H9 (cell line): ENCODE results near the gene CYP27A1. TPM values are rescaled to one million over a fixed set of nuclear protein-coding genes. Genes with fewer than 3 reads are reported as not detected.
A peak's percentile ranks its signal among the peaks of the same experiment; 100 is the strongest.

Experiments
- DNase-seq: peaks from one replicate; pipeline ENCODE4 v3.0.0-alpha.2; 2017
- H2AFZ ChIP-seq: one replicate; pipeline ENCODE4 v1.6.1; 2013; ENCODE audit warnings: mild to moderate bottlenecking, low read length, control low read depth, moderate library complexity
- H2AK5ac ChIP-seq: 2 replicates; pipeline ENCODE4 v1.6.1; 2013; ENCODE audit warnings: low read length, control low read depth, mixed read lengths; ENCODE audit not compliant: insufficient read length
- H2BK120ac ChIP-seq: one replicate; pipeline ENCODE4 v1.6.1; 2013; ENCODE audit warnings: low read depth, mild to moderate bottlenecking, low read length, control low read depth, inconsistent platforms; ENCODE audit not compliant: poor library complexity, severe bottlenecking
- H2BK12ac ChIP-seq: 2 replicates; pipeline ENCODE4 v1.6.1; 2013; ENCODE audit warnings: low read length, control low read depth, mixed read lengths, low read depth; ENCODE audit not compliant: insufficient read length
- H2BK15ac ChIP-seq: 2 replicates; pipeline ENCODE4 v1.6.1; 2013; ENCODE audit warnings: low read depth, low read length, control low read depth
- H2BK20ac ChIP-seq: one replicate; pipeline ENCODE4 v1.6.1; 2013; ENCODE audit warnings: low read depth, mild to moderate bottlenecking, low read length, control low read depth, inconsistent platforms; ENCODE audit not compliant: poor library complexity, severe bottlenecking
- H2BK5ac ChIP-seq: 2 replicates; pipeline ENCODE4 v1.6.1; 2013; ENCODE audit warnings: low read length, control low read depth, mixed read lengths; ENCODE audit not compliant: insufficient read length
- H3K14ac ChIP-seq: 2 replicates; pipeline ENCODE4 v1.6.1; 2013; ENCODE audit warnings: low read length, control low read depth; ENCODE audit not compliant: insufficient read depth
- H3K18ac ChIP-seq: 2 replicates; pipeline ENCODE4 v1.6.1; 2013; ENCODE audit warnings: low read depth, mild to moderate bottlenecking, mixed read lengths, low read length, control low read depth; ENCODE audit not compliant: insufficient read length
- H3K23ac ChIP-seq: 2 replicates; pipeline ENCODE4 v1.6.1; 2013; ENCODE audit warnings: low read length, control low read depth, mixed read lengths, low read depth; ENCODE audit not compliant: insufficient read length
- H3K23me2 ChIP-seq: 2 replicates; pipeline ENCODE4 v1.6.1; 2013; ENCODE audit warnings: low read depth, mild to moderate bottlenecking, mixed read lengths, low read length, control low read depth; ENCODE audit not compliant: insufficient read length, poor library complexity, severe bottlenecking
- H3K27ac ChIP-seq: 2 replicates; pipeline ENCODE4 v1.5.1; 2013; ENCODE audit warnings: low read length, control low read depth, mixed read lengths, low read depth; ENCODE audit not compliant: insufficient read length
- H3K27me3 ChIP-seq: 2 replicates; pipeline ENCODE4 v1.6.1; 2013; ENCODE audit warnings: low read length, control low read depth, inconsistent platforms; ENCODE audit not compliant: insufficient read depth
- H3K4ac ChIP-seq: 2 replicates; pipeline ENCODE4 v1.6.1; 2013; ENCODE audit warnings: low read depth, mild to moderate bottlenecking, control low read depth, inconsistent platforms, low read length, moderate library complexity
- H3K4me1 ChIP-seq: 2 replicates; pipeline ENCODE4 v1.6.1; 2013; ENCODE audit warnings: low read length, control low read depth, inconsistent platforms; ENCODE audit not compliant: insufficient read depth
- H3K4me2 ChIP-seq: 2 replicates; pipeline ENCODE4 v1.6.1; 2013; ENCODE audit warnings: low read length, control low read depth, mixed read lengths; ENCODE audit not compliant: insufficient read length, insufficient read depth
- H3K56ac ChIP-seq: 2 replicates; pipeline ENCODE4 v1.6.1; 2013; ENCODE audit warnings: low read depth, mild to moderate bottlenecking, mixed read lengths, low read length, control low read depth; ENCODE audit not compliant: insufficient read length
- H3K79me1 ChIP-seq: 2 replicates; pipeline ENCODE4 v1.6.1; 2013; ENCODE audit warnings: low read depth, mild to moderate bottlenecking, moderate library complexity, low read length, control low read depth, inconsistent platforms; ENCODE audit not compliant: insufficient read depth, poor library complexity, severe bottlenecking
- H3K79me2 ChIP-seq: 2 replicates; pipeline ENCODE4 v1.6.1; 2013; ENCODE audit warnings: low read length, control low read depth, inconsistent platforms; ENCODE audit not compliant: insufficient read depth
- H3K9ac ChIP-seq: 2 replicates; pipeline ENCODE4 v1.6.1; 2013; ENCODE audit warnings: low read length, control low read depth, mixed read lengths; ENCODE audit not compliant: insufficient read length; ENCODE audit errors: extremely low read depth
- H3K9me3 ChIP-seq: one replicate; pipeline ENCODE4 v1.6.1; 2013; ENCODE audit warnings: low read depth, low read length, inconsistent platforms; ENCODE audit not compliant: control insufficient read depth
- H3T11ph ChIP-seq: one replicate; pipeline ENCODE4 v1.6.1; 2013; ENCODE audit warnings: mild to moderate bottlenecking, low read length, control low read depth, inconsistent platforms
- H4K20me1 ChIP-seq: one replicate; pipeline ENCODE4 v1.6.1; 2013; ENCODE audit not compliant: control insufficient read depth, insufficient read length, insufficient read depth
- H4K5ac ChIP-seq: 2 replicates; pipeline ENCODE4 v1.6.1; 2013; ENCODE audit warnings: low read depth, mild to moderate bottlenecking, mixed read lengths, low read length, control low read depth; ENCODE audit not compliant: insufficient read length
- H4K8ac ChIP-seq: replicated peaks from 2 replicates; pipeline ENCODE4 v1.6.1; 2013; ENCODE audit warnings: low read length, control low read depth, mixed read lengths, low read depth; ENCODE audit not compliant: insufficient read length
- H4K91ac ChIP-seq: 2 replicates; pipeline ENCODE4 v1.6.1; 2013; ENCODE audit warnings: low read depth, mild to moderate bottlenecking, moderate library complexity, mixed read lengths, low read length, control low read depth; ENCODE audit not compliant: insufficient read length
- H3K27ac Mint-ChIP-seq, 3 experiments: 2 replicates in 2 of 3; 3 replicates in 1 of 3; pipeline ENCODE4 v1.8.0; 2020 to 2021; ENCODE audit warnings: mixed read lengths in 3 of 3, mild to moderate bottlenecking in 1 of 3, moderate library complexity in 1 of 3
- H3K27me3 Mint-ChIP-seq: 2 replicates; pipeline ENCODE4 v1.8.0; 2021; ENCODE audit warnings: low read depth, mild to moderate bottlenecking, moderate library complexity, mixed read lengths
- H3K36me3 Mint-ChIP-seq, 3 experiments: 2 replicates in 2 of 3; 3 replicates in 1 of 3; pipeline ENCODE4 v1.8.0; 2020 to 2021; ENCODE audit warnings: low read depth in 3 of 3, mixed read lengths in 3 of 3; ENCODE audit not compliant: insufficient read depth in 1 of 3
- H3K4me1 Mint-ChIP-seq, 2 experiments: 2 replicates each; pipeline ENCODE4 v1.8.0; 2020; ENCODE audit warnings: mixed read lengths in 2 of 2
- H3K4me3 Mint-ChIP-seq, 2 experiments: 2 replicates in 1 of 2; 3 replicates in 1 of 2; pipeline ENCODE4 v1.8.0; 2020 to 2021; ENCODE audit warnings: mild to moderate bottlenecking in 2 of 2, mixed read lengths in 2 of 2, moderate library complexity in 1 of 2
- H3K9me3 Mint-ChIP-seq, 2 experiments: 2 replicates in 1 of 2; 3 replicates in 1 of 2; pipeline ENCODE4 v1.8.0; 2020; ENCODE audit warnings: mild to moderate bottlenecking in 2 of 2, mixed read lengths in 2 of 2, moderate library complexity in 1 of 2
- CTCF ChIP-seq: fragments of 200-600 bp; sonication (generic); conservative IDR thresholded peaks from 3 replicates; pipeline ENCODE4 v1.8.0; 2021; ENCODE audit warnings: antibody characterized with exemption, mild to moderate bottlenecking
- WGBS: extraction: QIAGEN DNeasy Blood & Tissue Kit; methylation state at CpG from one replicate; pipeline ENCODE4 v1.1.7; 2013; ENCODE audit warnings: missing lambda C conversion rate, low lambda C conversion rate, mixed read lengths; ENCODE audit not compliant: insufficient read length; ENCODE audit errors: extremely low coverage; 5-methylcytosine and 5-hydroxymethylcytosine counted together
- total RNA-seq: library from RNA; stranded (reverse); gene quantifications from 2 replicates; pipeline ENCODE4 v1.2.1, GENCODE V29; 2021

The CYP27A1 gene
- total RNA-seq, 1 experiment from 2014 or later, result 3.1 TPM

DNA sequence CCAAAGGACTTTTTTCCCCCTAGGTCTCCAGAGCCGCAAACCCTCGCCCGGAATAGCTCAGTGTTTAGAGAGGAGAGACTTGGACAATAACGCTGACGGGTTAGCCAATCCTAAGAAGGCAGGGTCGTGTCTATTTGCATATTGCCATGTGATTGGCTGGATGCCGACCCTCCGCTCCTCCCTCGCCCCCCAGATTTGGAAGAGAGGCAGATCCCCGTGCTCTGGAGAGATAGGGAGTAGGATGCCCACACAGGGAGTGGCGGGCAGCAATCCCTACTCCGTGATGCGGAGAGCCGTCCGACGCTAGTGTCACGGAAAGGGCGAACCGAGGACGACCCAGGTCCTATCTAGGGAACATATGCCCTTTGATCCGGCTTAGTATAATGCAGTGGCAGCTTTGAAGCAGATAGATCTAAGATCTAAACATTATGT lies 79.0 kb downstream of the CYP27A1 start:
- Histone ChIP-seq H3K79me2 (no peaks in the 10 kb centered on the region), H3K9me3 (no peaks in the 10 kb centered on the region), H3K14ac (no peak overlapping the region), H3T11ph (no peak overlapping the region), H3K4me2 (peak overlapping the region; percentile 12), H3K79me1 (no peaks in the 10 kb centered on the region), H3K27me3 (peaks cover 70% of the 10 kb centered on the region), H3K56ac (no peak overlapping the region), H3K23ac (no peak overlapping the region), H3K4me1 (peaks cover 2% of the 10 kb centered on the region; the same call in 1 of the 2 replicates), H2BK12ac (no peak overlapping the region), H2BK5ac (no peak overlapping the region), H3K23me2 (peaks cover 3% of the 10 kb centered on the region), H2AFZ (no peak overlapping the region), H2BK15ac (no peak overlapping the region), H3K27ac (no peak overlapping the region), H3K4ac (no peak overlapping the region), H2BK120ac (no peak overlapping the region), H4K20me1 (no peaks in the 10 kb centered on the region), H3K9ac (no peak overlapping the region), H4K5ac (no peak overlapping the region), H4K91ac (no peak overlapping the region), H4K8ac (no peak overlapping the region), H3K18ac (no peak overlapping the region), H2BK20ac (no peak overlapping the region), H2AK5ac (no peak overlapping the region)
- WGBS, result no CpG with 5 or more reads among the region's 21 CpGs
- DNase-seq, result peak; percentile 95
- Mint-ChIP-seq H3K27me3 (peaks cover 96% of the 10 kb centered on the region), H3K4me1 (peaks cover 19 to 40% of the 10 kb centered on the region in 2 experiments), H3K4me3 (peak overlapping the region in 1 of 2 experiments; percentile 79; a peak in 3 of 5 replicates), H3K27ac (no peak overlapping the region), H3K36me3 (no peaks in the 10 kb centered on the region), H3K9me3 (no peaks in the 10 kb centered on the region; a peak in 1 of 5 replicates)
- no peak for TF ChIP-seq CTCF
